Thyroid gland (tissue), 4 donors: Measurements from ENCODE around the gene EMX1.

Source experiments
- CTCF ChIP-seq, 6 experiments: fragments of 200-600 bp in 3 of 6; fragments of 450-650 bp in 3 of 6; sonication (generic) in 3 of 6; IDR thresholded peaks; one replicate each; pipeline ENCODE4 v1.5.1; 2016 to 2019; ENCODE audit warnings: antibody characterized with exemption in 6 of 6, mild to moderate bottlenecking in 2 of 6, inconsistent platforms in 1 of 6, moderate library complexity in 1 of 6
- POLR2A ChIP-seq, 2 donors: fragments of 450-650 bp; IDR thresholded peaks; one replicate each; pipeline ENCODE4 v1.6.1; 2017; ENCODE audit warnings: antibody characterized with exemption in 2 of 2, mild to moderate bottlenecking in 2 of 2, moderate library complexity in 1 of 2

- TF ChIP-seq CTCF (IDR thresholded peaks at IDR 0.05) (peak in 1 of 6 experiments; percentile 4), POLR2A (IDR thresholded peaks at IDR 0.05) (no peak)
These were observed 1.2 kb upstream of the EMX1 start for GRCh38 chr2:72915907-72916742.
